WTC11 (cell line): Measurements from ENCODE around the gene NKX2-3.

Source experiments
- CTCF ChIP-seq: fragments of 200-600 bp; IDR thresholded peaks from 2 replicates; pipeline ENCODE4 v1.8.0; 2022; ENCODE audit warnings: antibody characterized with exemption
- IRF1 ChIP-seq: sonication (generic); formaldehyde crosslinking; IDR thresholded peaks from 2 replicates; pipeline ENCODE4 v1.8.0; 2023; ENCODE audit warnings: missing genetic modification reagents
- MAX ChIP-seq: sonication (generic); formaldehyde crosslinking; IDR thresholded peaks from 2 replicates; pipeline ENCODE4 v1.8.0; 2022; ENCODE audit warnings: mild to moderate bottlenecking, missing genetic modification reagents
- MYBL2 ChIP-seq: sonication (generic); formaldehyde crosslinking; IDR thresholded peaks from 2 replicates; pipeline ENCODE4 v1.8.1; 2023; ENCODE audit warnings: mild to moderate bottlenecking, moderate library complexity, missing genetic modification reagents
- SP1 ChIP-seq: sonication (generic); formaldehyde crosslinking; conservative IDR thresholded peaks from 2 replicates; pipeline ENCODE4 v1.8.1; 2022; ENCODE audit warnings: missing genetic modification reagents
- ZNF138 ChIP-seq: sonication (generic); formaldehyde crosslinking; conservative IDR thresholded peaks from 2 replicates; pipeline ENCODE4 v1.8.1; 2022; ENCODE audit warnings: mild to moderate bottlenecking, moderate library complexity, missing genetic modification reagents

GRCh38 chr10:99537086-99537988, 4.6 kb downstream of the NKX2-3 start:
- TF ChIP-seq CTCF, result no peak
- no peak for TF ChIP-seq MAX (CRISPR knock-in tag)
- no peak for TF ChIP-seq SP1
- no peak for TF ChIP-seq MYBL2 (CRISPR knock-in tag)
- no peak for TF ChIP-seq ZNF138 (CRISPR knock-in tag)
- TF ChIP-seq IRF1 (CRISPR knock-in tag), result no peak
